Mononuclear cell (primary cell): ENCODE results near the gene STMN3. TPM values are rescaled to one million over a fixed set of nuclear protein-coding genes. Genes with fewer than 3 reads are reported as not detected.
A peak's percentile ranks its signal among the peaks of the same experiment; 100 is the strongest.
"Not testable (repeated sequence)": the region's sequence is repeated elsewhere in the genome, so short reads cannot be mapped to it uniquely, and the experiment has no call there.

Experiments used
- H3K27me3 ChIP-seq: 2 replicates; pipeline ENCODE4 v1.6.0; 2011; ENCODE audit warnings: low read length, control low read depth; ENCODE audit not compliant: insufficient read depth
- H3K4me1 ChIP-seq: 2 replicates; pipeline ENCODE4 v1.5.1; 2011; ENCODE audit warnings: mild to moderate bottlenecking, low read length, control low read depth; ENCODE audit not compliant: insufficient read depth
- H3K4me3 ChIP-seq: 2 replicates; pipeline ENCODE4 v1.5.1; 2011; ENCODE audit warnings: mild to moderate bottlenecking, low read length, moderate library complexity
- H3K9me3 ChIP-seq: 2 replicates; pipeline ENCODE4 v1.5.1; 2011; ENCODE audit warnings: low read depth, mild to moderate bottlenecking, control low read depth, low read length
- total RNA-seq: library from RNA; depleted of rRNA; stranded (reverse); fragments of >200 nt; gene quantifications from one replicate; pipeline ENCODE4 v1.2.3, GENCODE V29; 2012

The STMN3 gene
- total RNA-seq, 1 donor, result 14.5 TPM

DNA sequence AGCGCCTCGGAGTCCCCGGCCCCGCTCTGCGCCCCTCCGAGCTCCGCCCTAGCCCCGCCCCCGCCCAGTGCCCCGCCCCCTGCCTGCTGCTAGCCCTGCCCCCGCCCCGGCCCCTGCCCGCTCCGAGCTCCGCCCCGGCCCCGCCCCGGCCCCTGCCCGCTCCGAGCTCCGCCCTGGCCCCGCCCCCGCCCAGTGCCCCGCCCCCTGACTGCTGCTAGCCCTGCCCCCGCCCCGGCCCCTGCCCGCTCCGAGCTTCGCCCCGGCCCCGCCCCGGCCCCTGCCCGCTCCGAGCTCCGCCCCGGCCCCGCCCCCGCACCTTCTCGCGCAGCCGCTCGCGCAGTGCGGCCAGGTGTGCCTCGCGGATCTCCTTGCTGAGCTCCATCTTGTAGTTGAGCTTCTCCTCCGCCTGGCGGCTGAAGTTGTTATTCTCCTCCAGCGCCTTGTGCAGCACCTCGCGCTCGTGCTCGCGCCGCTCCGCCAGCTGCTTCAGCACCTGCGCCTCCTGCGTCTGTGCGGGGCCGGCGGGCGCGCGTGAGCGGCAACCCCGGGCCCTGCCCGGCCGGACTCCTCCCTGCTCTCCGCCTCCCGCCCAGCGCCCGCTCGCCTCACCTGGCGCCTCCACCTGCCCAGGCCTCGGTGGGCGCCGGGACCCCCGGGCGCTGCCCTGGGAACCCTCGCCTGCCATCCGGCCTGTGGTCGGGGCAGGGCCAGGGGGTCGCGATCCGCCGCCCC lies 11.3 kb downstream of the STMN3 start:
- no peaks in the 10 kb centered on the region for H3K9me3 ChIP-seq
- peaks cover 43% of the 10 kb centered on the region for H3K4me1 ChIP-seq
- H3K4me3 ChIP-seq, result peak overlapping the region; percentile 77
- H3K27me3 ChIP-seq, result no peaks in the 10 kb centered on the region

- peaks cover 50% of the 10 kb centered on the region for H3K4me1 ChIP-seq
These were observed 12.0 kb downstream of the STMN3 start for GRCh38 chr20:63641146-63641791.

DNA sequence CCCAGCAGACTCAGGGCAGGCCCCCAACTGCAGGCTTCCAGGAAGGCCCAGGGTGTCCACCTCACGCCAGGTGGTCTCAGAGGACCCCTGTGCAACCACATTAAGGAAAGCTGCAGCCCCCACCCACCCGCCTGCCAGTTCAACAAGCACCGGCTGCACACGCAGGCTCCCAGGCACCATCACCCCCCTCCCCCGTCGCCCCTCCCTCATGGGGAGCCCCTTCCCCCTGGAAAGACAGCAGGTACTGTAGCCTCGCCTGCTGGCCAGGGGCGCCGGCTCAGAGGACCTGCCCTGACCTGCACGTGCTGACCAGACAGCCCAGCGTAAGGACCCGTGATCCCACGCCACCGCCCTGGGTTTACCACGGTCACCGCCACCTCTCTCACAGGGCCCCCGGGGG lies 12.5 kb downstream of the STMN3 start:
- Histone ChIP-seq H3K4me1 (peaks cover 56% of the 10 kb centered on the region), H3K4me3 (peak overlapping the region; percentile 77)
- not testable (repeated sequence) for H3K27me3 ChIP-seq, H3K9me3 ChIP-seq

More at GRCh38 chr20:63641146-63641791, 12.0 kb downstream of the STMN3 start:
- H3K4me3 ChIP-seq, result peak overlapping the region; percentile 77
- H3K27me3 ChIP-seq, result no peaks in the 10 kb centered on the region
- H3K9me3 ChIP-seq, result no peaks in the 10 kb centered on the region

- Histone ChIP-seq H3K9me3 (no peaks in the 10 kb centered on the region), H3K27me3 (no peaks in the 10 kb centered on the region), H3K4me3 (peak overlapping the region; percentile 77), H3K4me1 (peaks cover 62% of the 10 kb centered on the region)
These were observed 13.1 kb downstream of the STMN3 start for GRCh38 chr20:63640086-63640485.

DNA sequence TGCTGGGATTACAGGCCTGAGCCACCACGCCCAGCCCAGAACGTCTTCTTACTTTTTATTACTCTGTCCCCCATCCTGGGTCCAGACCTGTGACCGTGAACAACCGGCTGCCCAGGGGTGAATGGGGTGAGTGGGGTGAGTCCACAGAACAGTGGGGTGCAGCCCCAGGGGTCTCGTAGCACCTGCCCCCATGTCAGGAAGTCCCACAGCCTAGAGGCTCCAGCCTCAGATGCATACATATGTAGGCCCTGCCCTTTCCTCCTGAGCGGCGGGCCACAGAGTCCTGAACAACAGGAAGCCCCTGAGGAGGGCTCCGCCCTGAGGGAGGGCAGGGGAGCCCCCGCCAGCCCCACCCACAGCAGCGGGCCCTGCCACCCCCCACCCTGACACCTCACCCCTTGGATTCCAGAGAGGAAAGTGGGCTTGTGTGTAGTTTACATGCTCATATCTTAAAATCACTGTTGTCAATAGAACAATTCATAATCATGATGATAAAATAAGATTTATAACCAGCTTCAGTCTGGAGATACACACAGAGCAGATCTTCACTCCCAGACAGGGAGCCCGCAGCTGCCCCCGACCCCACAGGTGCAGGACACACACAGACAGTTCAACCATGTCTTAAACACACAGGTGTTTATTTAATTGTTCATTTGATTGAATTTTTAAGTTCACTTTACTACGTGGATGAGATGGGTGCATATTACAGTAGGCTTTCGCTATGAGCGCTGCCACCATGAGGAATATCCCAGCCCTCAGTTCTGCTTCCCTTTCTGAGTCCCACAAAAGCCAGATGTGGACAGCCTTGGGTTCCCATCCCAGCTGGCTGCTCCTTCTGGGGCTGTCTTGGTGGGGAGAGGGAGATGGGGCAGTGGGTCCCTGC lies 13.9 kb downstream of the STMN3 start:
- H3K4me3 ChIP-seq, result peak overlapping the region; percentile 77
- no peaks in the 10 kb centered on the region for H3K9me3 ChIP-seq
- no peaks in the 10 kb centered on the region for H3K27me3 ChIP-seq
- peaks cover 70% of the 10 kb centered on the region for H3K4me1 ChIP-seq

DNA sequence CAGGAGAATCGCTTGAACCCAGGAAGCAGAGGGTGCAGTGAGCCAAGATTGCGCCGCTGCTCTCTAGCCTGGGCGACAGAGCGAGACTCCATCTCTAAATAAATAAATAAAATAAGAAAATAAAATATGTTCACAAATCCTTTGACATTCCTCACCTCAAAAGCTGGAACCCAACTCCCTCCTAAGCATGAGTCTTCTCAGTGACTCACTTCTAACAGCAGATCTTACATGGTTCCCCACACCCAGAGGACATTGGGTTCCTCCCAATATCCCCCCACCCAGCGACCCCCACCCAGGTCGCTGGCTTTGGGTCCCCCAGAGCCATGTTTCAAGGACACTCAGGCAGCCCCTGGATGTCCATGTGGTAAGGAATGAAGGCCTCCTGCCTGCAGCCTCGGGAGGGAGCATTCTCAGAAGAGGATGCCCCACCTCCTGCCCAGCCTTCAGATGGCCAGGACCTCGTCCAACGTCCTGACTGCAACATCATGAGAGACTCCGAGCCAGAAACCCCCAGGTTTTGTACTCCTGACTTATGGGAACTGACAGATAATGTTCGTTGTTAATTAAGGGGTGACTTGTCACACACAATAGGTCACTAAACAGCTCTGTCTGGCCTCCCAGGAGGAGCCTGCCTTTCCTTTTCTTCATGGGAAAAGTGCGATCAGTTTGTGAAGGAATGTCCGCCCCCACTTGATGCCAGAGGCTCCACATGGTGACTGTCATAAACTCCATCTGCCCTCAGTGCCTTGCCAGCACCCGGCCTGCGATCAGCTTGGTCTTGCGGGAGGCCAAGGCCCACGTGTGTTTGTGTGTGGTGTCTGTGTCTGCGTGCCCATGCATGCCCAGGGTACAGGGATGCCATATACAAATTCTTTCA lies 16.2 kb downstream of the STMN3 start:
- H3K9me3 ChIP-seq, result no peaks in the 10 kb centered on the region
- no peak overlapping the region for H3K4me3 ChIP-seq
- peaks cover 85% of the 10 kb centered on the region for H3K4me1 ChIP-seq
- H3K27me3 ChIP-seq, result no peaks in the 10 kb centered on the region

DNA sequence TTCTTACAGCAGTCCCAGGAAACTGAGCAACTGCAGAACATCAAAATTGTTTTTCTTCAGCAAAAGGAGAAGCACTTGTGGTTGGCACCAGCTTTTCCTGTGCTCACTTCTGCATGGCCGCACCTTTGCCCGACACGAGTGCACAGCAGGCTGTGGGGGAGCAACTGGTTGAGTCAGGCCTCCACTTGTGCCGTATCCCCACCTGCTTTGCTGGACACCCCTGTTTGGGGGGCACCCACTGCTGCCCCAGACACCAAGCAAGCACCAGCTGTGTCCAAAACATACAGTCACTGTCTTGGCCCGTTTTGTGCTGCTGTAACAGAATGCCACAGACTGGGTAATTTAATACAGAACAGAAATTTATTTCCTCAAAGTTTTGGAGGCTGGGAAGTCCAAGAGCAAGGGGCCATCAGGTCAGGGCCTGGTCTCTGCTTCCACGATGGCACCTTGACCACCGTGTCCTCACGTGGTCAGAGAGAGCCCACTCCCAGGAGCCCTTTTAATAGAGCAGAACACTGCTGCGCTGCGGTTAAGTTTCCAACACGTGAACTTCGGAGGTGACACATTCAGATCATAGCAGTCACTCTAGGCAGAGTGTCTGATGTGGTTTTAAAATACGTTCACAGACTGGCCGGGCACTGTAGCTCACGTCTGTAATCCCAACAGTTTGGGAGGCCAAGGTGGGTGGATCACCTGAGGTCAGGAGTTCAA lies 17.6 kb downstream of the STMN3 start:
- H3K9me3 ChIP-seq, result no peaks in the 10 kb centered on the region
- no peak overlapping the region for H3K4me3 ChIP-seq
- H3K4me1 ChIP-seq, result peaks cover 94% of the 10 kb centered on the region
- no peaks in the 10 kb centered on the region for H3K27me3 ChIP-seq

DNA sequence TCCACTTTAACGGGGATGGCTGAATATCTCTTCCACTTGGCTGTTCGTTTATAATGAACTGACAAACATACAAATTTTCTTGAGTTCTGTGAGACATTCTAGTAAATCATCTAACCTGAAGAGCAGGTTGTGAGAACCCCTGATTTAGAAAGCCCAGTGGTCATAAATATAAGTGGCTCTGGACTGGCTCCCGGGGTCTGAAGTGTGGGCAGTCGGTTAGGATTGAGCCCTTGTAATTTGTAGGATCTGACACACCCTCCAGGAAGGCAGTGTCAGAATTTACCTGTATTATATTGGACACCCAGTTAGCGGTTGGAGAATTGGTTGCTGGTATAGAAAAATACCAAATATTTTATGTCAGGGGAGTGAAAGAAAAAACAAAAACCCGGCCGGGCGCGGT lies 19.5 kb downstream of the STMN3 start:
- Histone ChIP-seq H3K9me3 (no peaks in the 10 kb centered on the region), H3K4me3 (no peak overlapping the region), H3K27me3 (no peaks in the 10 kb centered on the region)

DNA sequence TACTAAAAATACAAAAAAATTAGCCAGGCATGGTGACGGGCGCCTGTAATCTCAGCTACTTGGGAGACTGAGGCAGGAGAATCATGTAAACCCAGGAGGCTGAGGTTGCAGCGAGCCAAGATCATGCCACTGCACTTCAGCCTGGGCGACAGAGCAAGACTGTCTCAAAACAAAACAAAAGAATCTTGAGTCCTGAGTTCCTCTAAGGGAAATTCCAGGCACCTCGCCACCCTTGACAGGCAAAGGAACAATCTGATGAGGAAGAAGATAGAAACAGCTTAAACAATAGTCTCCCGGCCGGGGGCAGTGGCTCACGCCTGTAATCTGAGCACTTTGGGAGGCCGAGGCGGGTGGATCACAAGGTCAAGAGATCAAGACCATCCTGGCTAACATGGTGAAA lies 21.8 kb downstream of the STMN3 start:
- H3K9me3 ChIP-seq, H3K27me3 ChIP-seq: not testable (repeated sequence)
- H3K4me1 ChIP-seq, result peaks cover 75% of the 10 kb centered on the region

More for the DNA sequence above, 19.5 kb downstream of the STMN3 start:
- H3K4me1 ChIP-seq, result peaks cover 89% of the 10 kb centered on the region

DNA sequence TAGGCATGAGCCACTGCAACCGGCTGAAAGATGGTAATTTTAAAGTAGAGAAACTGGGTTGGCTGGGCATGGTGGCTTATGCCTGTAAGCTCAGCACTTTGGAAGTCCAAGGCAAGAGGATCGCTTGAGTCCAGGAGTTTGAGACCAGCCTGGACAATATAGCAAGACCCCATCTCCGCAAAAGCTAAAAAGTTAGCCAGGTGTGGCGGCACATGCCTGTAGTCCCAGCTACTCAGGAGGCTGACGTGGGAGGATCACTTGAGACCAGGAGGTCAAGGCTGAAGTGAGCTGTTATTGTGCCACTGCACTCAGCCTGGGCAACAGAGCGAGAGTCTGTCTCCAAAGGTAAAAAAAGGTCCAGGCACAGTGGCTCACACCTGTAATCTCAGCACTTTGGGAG lies 22.3 kb downstream of the STMN3 start:
- peaks cover 72% of the 10 kb centered on the region for H3K4me1 ChIP-seq
- not testable (repeated sequence) for H3K27me3 ChIP-seq, H3K4me3 ChIP-seq, H3K9me3 ChIP-seq

More for the DNA sequence above, 21.8 kb downstream of the STMN3 start:
- not testable (repeated sequence) for H3K4me3 ChIP-seq

DNA sequence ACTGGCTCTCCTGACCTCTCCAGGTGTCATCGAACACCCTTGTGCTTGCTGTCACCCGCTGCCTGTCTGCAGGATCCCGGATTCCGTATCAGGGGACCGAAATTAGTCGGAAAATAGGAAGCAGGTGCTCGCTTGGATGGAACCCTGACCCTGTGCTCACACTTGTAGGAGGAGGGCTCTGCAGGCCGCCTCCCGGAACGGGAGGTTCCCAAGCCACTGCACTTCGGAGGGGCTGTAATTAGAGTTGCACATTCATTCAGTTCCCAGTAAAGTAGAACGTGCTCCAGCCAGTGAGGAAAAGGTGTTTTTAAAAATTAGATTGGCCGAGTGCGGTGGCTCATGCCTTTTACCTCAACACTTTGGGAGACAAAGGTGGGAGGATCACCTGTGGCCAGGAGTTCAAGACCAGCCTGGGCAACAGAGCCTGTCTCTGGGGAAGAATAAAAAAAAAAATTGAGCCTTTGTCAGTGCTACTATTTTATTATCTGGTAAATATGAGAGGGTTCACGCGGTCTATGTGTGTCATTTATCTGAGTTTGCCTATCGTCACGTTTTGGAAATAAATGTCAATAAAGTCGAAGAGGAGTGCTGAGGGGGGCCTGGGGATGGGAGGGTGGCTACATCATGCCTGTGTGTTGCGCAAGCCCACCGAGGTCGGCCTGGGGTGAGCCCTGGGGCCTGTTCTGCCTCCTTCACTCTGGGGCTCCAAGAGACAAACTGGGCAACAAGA lies 24.8 kb downstream of the STMN3 start:
- H3K4me1 ChIP-seq, result peaks cover 54% of the 10 kb centered on the region
- H3K4me3 ChIP-seq, result peak overlapping the region; percentile 89

DNA sequence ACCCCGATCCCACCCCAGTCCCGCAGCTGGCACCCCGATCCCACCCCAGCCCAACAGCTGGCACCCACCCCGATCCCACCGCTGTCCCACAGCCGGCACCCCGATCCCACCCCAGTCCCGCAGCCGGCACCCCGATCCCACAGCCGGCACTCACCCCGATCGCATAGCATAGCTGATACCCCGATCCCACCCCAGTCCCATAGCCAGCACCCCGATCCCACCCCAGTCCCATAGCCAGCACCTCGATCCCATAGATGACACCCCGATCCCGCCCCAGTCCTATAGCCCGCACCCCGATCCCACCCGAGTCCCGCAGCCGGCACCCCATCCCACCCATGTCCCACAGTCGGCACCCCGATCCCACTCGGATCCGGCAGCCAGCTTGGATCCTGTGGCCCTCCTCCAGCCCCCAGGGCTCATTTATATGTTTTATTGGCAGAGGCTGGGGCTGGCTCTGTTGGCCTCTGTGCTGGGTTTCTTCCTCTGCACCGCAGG lies 25.4 kb downstream of the STMN3 start:
- Histone ChIP-seq H3K27me3 (no peaks in the 10 kb centered on the region), H3K9me3 (no peaks in the 10 kb centered on the region), H3K4me1 (peaks cover 48% of the 10 kb centered on the region), H3K4me3 (peak overlapping the region; percentile 89)

More for the DNA sequence above, 24.8 kb downstream of the STMN3 start:
- Histone ChIP-seq H3K27me3 (no peaks in the 10 kb centered on the region), H3K9me3 (no peaks in the 10 kb centered on the region)

GRCh38 chr20:63627129-63627750 lies 26.0 kb downstream of the STMN3 start:
- Histone ChIP-seq H3K4me1 (peaks cover 42% of the 10 kb centered on the region), H3K27me3 (no peaks in the 10 kb centered on the region), H3K4me3 (peak overlapping the region; percentile 89), H3K9me3 (no peaks in the 10 kb centered on the region)
